OCI-LY1 (cell line): ENCODE data around the gene SCAMP5.

Source experiments
- EZH2 ChIP-seq: fragments of 200-600 bp; sonication (generic), shearing (Covaris generic); IDR thresholded peaks from 2 replicates; pipeline ENCODE4 v1.8.0; 2017; ENCODE audit warnings: borderline replicate concordance, mixed run types, mild to moderate bottlenecking, antibody characterized with exemption, low read length, moderate library complexity, mixed read lengths
- TF ChIP-seq, protein P1 (sequence below): fragments of 200-600 bp; sonication (generic), shearing (Covaris generic); IDR thresholded peaks from 2 replicates; pipeline ENCODE4 v1.5.1; 2017; ENCODE audit warnings: mild to moderate bottlenecking, antibody characterized with exemption, low read length, moderate library complexity, mixed read lengths

- TF ChIP-seq, protein P1, sequence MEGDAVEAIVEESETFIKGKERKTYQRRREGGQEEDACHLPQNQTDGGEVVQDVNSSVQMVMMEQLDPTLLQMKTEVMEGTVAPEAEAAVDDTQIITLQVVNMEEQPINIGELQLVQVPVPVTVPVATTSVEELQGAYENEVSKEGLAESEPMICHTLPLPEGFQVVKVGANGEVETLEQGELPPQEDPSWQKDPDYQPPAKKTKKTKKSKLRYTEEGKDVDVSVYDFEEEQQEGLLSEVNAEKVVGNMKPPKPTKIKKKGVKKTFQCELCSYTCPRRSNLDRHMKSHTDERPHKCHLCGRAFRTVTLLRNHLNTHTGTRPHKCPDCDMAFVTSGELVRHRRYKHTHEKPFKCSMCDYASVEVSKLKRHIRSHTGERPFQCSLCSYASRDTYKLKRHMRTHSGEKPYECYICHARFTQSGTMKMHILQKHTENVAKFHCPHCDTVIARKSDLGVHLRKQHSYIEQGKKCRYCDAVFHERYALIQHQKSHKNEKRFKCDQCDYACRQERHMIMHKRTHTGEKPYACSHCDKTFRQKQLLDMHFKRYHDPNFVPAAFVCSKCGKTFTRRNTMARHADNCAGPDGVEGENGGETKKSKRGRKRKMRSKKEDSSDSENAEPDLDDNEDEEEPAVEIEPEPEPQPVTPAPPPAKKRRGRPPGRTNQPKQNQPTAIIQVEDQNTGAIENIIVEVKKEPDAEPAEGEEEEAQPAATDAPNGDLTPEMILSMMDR: no peak
- TF ChIP-seq EZH2: no peak
These were observed 35.8 kb upstream of the SCAMP5 start for GRCh38 chr15:74959586-74959939.
